SK-N-SH (cell line): ENCODE data around the gene POLR2C.

ENCODE experiments used
- CTCF ChIP-seq: fragments of 200-600 bp; sonication (generic); IDR thresholded peaks from 2 replicates; pipeline ENCODE4 v1.6.1; 2017; ENCODE audit warnings: antibody characterized with exemption, mild to moderate bottlenecking, moderate library complexity
- EP300 ChIP-seq, 2 experiments: IDR thresholded peaks; 2 replicates each; pipeline versions ENCODE4 v1.4.0 to v1.6.1; 2012; ENCODE audit warnings: borderline replicate concordance in 1 of 2, low read depth in 1 of 2, low read length in 1 of 2
- GATA2 ChIP-seq: sonication (generic); formaldehyde crosslinking; IDR thresholded peaks from 2 replicates; pipeline ENCODE4 v1.5.0; 2020; ENCODE audit warnings: mild to moderate bottlenecking, missing genetic modification reagents
- NFIC ChIP-seq: IDR thresholded peaks from 2 replicates; pipeline ENCODE4 v1.4.0; 2012; ENCODE audit warnings: borderline replicate concordance
- POLR2AphosphoS5 ChIP-seq: IDR thresholded peaks from 2 replicates; pipeline ENCODE4 v1.6.1; 2012; ENCODE audit warnings: low read depth, low read length
- RCOR1 ChIP-seq: fragments of 150-350 bp; IDR thresholded peaks from 2 replicates; pipeline ENCODE4 v1.6.1; 2017; ENCODE audit warnings: antibody characterized with exemption, low read length
- REST ChIP-seq: IDR thresholded peaks from 2 replicates; pipeline ENCODE4 v1.6.1; 2012; ENCODE audit warnings: mild to moderate bottlenecking, low read depth, low read length, moderate library complexity
- SMC3 ChIP-seq: IDR thresholded peaks from 2 replicates; pipeline ENCODE4 v1.6.1; 2012; ENCODE audit warnings: low read depth, low read length, improper control_type of control experiment
- TF ChIP-seq, protein P1 (sequence below): IDR thresholded peaks from 2 replicates; pipeline ENCODE4 v1.4.0; 2012; ENCODE audit warnings: low read depth, borderline replicate concordance
- TF ChIP-seq, protein P2 (sequence below): fragments of 150-350 bp; IDR thresholded peaks from 2 replicates; pipeline ENCODE4 v1.6.1; 2016; ENCODE audit warnings: mild to moderate bottlenecking, low read depth, low read length

- TF ChIP-seq CTCF (no peak), RCOR1 (no peak), NFIC (no peak), POLR2AphosphoS5 (no peak), GATA2 (CRISPR knock-in tag) (no peak), REST (no peak), SMC3 (no peak), EP300 (IDR thresholded peaks at IDR 0.05; ENCODE audit: borderline replicate concordance in 1 of 2, low read depth in 1 of 2, low read length in 1 of 2) (no peak)
- TF ChIP-seq, protein P1, sequence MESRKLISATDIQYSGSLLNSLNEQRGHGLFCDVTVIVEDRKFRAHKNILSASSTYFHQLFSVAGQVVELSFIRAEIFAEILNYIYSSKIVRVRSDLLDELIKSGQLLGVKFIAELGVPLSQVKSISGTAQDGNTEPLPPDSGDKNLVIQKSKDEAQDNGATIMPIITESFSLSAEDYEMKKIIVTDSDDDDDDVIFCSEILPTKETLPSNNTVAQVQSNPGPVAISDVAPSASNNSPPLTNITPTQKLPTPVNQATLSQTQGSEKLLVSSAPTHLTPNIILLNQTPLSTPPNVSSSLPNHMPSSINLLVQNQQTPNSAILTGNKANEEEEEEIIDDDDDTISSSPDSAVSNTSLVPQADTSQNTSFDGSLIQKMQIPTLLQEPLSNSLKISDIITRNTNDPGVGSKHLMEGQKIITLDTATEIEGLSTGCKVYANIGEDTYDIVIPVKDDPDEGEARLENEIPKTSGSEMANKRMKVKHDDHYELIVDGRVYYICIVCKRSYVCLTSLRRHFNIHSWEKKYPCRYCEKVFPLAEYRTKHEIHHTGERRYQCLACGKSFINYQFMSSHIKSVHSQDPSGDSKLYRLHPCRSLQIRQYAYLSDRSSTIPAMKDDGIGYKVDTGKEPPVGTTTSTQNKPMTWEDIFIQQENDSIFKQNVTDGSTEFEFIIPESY = no peak
- TF ChIP-seq, protein P2, sequence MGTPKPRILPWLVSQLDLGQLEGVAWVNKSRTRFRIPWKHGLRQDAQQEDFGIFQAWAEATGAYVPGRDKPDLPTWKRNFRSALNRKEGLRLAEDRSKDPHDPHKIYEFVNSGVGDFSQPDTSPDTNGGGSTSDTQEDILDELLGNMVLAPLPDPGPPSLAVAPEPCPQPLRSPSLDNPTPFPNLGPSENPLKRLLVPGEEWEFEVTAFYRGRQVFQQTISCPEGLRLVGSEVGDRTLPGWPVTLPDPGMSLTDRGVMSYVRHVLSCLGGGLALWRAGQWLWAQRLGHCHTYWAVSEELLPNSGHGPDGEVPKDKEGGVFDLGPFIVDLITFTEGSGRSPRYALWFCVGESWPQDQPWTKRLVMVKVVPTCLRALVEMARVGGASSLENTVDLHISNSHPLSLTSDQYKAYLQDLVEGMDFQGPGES = no peak
These were observed 40.9 kb downstream of the POLR2C start for GRCh38 chr16:57503366-57503765.
